Gastroesophageal sphincter (tissue), 4 donors: ENCODE measurements around the gene VTCN1. TPM values are rescaled to one million over a fixed set of nuclear protein-coding genes. Genes with fewer than 3 reads are reported as not detected.

Experiments used
- ATAC-seq: fragments of 150-250 bp; one replicate; pipeline ENCODE4 v1.9.1; 2016; ENCODE audit warnings: mild to moderate bottlenecking, moderate library complexity
- H3K27ac ChIP-seq, 4 donors: fragments of 200-600 bp; sonication (generic) in 3 of 4; 1 replicate in 3 of 4; 2 replicates in 1 of 4; pipeline ENCODE4 v1.5.1; 2016 to 2019
- H3K27me3 ChIP-seq: fragments of 200-600 bp; sonication (generic); one replicate; pipeline ENCODE4 v1.5.1; 2019
- H3K36me3 ChIP-seq, 2 donors: fragments of 200-600 bp; sonication (generic); one replicate each; pipeline ENCODE4 v1.5.1; 2019; ENCODE audit warnings: control low read depth in 1 of 2
- H3K4me1 ChIP-seq, 3 donors: fragments of 200-600 bp; sonication (generic); 1 replicate in 2 of 3; 2 replicates in 1 of 3; pipeline ENCODE4 v1.5.1; 2016 to 2019; ENCODE audit warnings: control low read depth in 2 of 3
- H3K4me3 ChIP-seq, 2 donors: fragments of 200-600 bp; sonication (generic); one replicate each; pipeline ENCODE4 v1.5.1; 2019; ENCODE audit warnings: mild to moderate bottlenecking in 1 of 2, moderate library complexity in 1 of 2
- H3K9me3 ChIP-seq, 3 donors: fragments of 200-600 bp; sonication (generic); one replicate each; pipeline ENCODE4 v1.5.1; 2017 to 2019; ENCODE audit warnings: control low read depth in 2 of 3
- CTCF ChIP-seq, 4 experiments: fragments of 200-600 bp in 2 of 4; fragments of 450-650 bp in 2 of 4; sonication (generic) in 1 of 4; IDR thresholded peaks; one replicate each; pipeline ENCODE4 v1.5.1; 2017 to 2019; ENCODE audit warnings: antibody characterized with exemption in 4 of 4, mild to moderate bottlenecking in 2 of 4, moderate library complexity in 2 of 4
- EP300 ChIP-seq: sonication (generic); formaldehyde crosslinking; IDR thresholded peaks from one replicate; pipeline ENCODE4 v1.6.1; 2017; ENCODE audit warnings: antibody characterized with exemption, mild to moderate bottlenecking
- POLR2A ChIP-seq, 2 donors: fragments of 450-650 bp; IDR thresholded peaks; one replicate each; pipeline ENCODE4 v1.6.1; 2017; ENCODE audit warnings: antibody characterized with exemption in 2 of 2, mild to moderate bottlenecking in 2 of 2, moderate library complexity in 1 of 2
- POLR2AphosphoS5 ChIP-seq: sonication (generic); formaldehyde crosslinking; IDR thresholded peaks from one replicate; pipeline ENCODE4 v1.6.1; 2017; ENCODE audit warnings: antibody characterized with exemption
- whole genome bisulfite sequencing, 2 donors: methylation state at CpG; one replicate each; pipeline ENCODE4 v1.1.5; 2018; ENCODE audit warnings: low coverage in 1 of 2; 5-methylcytosine and 5-hydroxymethylcytosine counted together
- total RNA-seq, 4 donors: library from RNA; depleted of rRNA; stranded (reverse); fragments of >200 nt; gene quantifications; one replicate each; pipeline ENCODE4 v1.1.0, GENCODE V29; 2016

The VTCN1 gene
- total RNA-seq, 4 donors from 2014 or later, result 2.1 TPM; not detected in 3

GRCh38 chr1:117146575-117147340 lies 64.0 kb downstream of the VTCN1 start:
- Histone ChIP-seq H3K4me3 (no peak overlapping the region), H3K27me3 (peaks cover 8% of the 10 kb centered on the region), H3K4me1 (no peaks in the 10 kb centered on the region), H3K27ac (no peak overlapping the region), H3K9me3 (no peaks in the 10 kb centered on the region), H3K36me3 (no peaks in the 10 kb centered on the region)
- 51 to 65% methylated on average over 4 to 8 of the region's 8 CpGs for WGBS, 2 donors
- no peak for ATAC-seq
- TF ChIP-seq POLR2A (IDR thresholded peaks at IDR 0.05) (no peak), CTCF (IDR thresholded peaks at IDR 0.05) (no peak), POLR2AphosphoS5 (no peak), EP300 (no peak)

DNA sequence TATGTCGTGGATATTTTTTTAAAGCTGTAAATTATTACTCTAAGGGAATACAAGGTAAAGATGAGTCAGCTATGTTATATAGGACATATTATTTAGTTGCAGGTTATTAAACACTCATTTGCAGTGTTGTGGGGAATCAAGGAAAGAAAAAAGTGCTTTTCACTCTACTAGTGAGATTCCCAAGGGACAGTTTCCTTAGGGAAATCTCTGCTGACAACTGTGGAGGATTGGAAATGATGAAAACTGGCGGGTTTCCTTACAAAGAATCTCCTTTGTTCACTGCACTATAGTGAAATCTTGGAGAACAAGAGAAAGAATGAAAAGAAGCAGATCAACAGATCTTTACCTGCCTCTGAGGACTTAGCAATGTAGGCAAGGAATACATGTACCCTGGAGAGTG lies 64.7 kb downstream of the VTCN1 start:
- WGBS, 2 donors, result 59 to 100% methylated on average over 2 of the region's 2 CpGs
- H3K9me3 ChIP-seq, result no peaks in the 10 kb centered on the region
- peaks cover 8% of the 10 kb centered on the region for H3K27me3 ChIP-seq
- no peak for ATAC-seq
- TF ChIP-seq CTCF (IDR thresholded peaks at IDR 0.05), result no peak
- no peak for TF ChIP-seq POLR2AphosphoS5
- no peak for TF ChIP-seq EP300
- TF ChIP-seq POLR2A (IDR thresholded peaks at IDR 0.05), result no peak
- H3K4me1 ChIP-seq, result no peaks in the 10 kb centered on the region
- H3K36me3 ChIP-seq, result no peaks in the 10 kb centered on the region
- H3K27ac ChIP-seq, result no peak overlapping the region
- no peak overlapping the region for H3K4me3 ChIP-seq

GRCh38 chr1:117143871-117144270 lies 66.9 kb downstream of the VTCN1 start:
- Histone ChIP-seq H3K27ac (no peak overlapping the region), H3K36me3 (no peaks in the 10 kb centered on the region), H3K9me3 (no peaks in the 10 kb centered on the region), H3K4me3 (no peak overlapping the region), H3K27me3 (peaks cover 8% of the 10 kb centered on the region), H3K4me1 (no peaks in the 10 kb centered on the region)
- no peak for ATAC-seq
- TF ChIP-seq POLR2AphosphoS5, result no peak
- TF ChIP-seq CTCF (IDR thresholded peaks at IDR 0.05), result no peak
- TF ChIP-seq POLR2A (IDR thresholded peaks at IDR 0.05), result no peak
- TF ChIP-seq EP300, result no peak
- 82% methylated on average over 2 of the region's 3 CpGs; no CpG with 5 or more reads in 1 of the 2 donors for WGBS, 2 donors

- ATAC-seq, result no peak
- Histone ChIP-seq H3K4me1 (no peaks in the 10 kb centered on the region), H3K36me3 (no peaks in the 10 kb centered on the region), H3K4me3 (no peak overlapping the region), H3K27me3 (peaks cover 8% of the 10 kb centered on the region), H3K27ac (no peak overlapping the region), H3K9me3 (no peaks in the 10 kb centered on the region)
- no peak for TF ChIP-seq EP300
- TF ChIP-seq POLR2A (IDR thresholded peaks at IDR 0.05), result no peak
- no peak for TF ChIP-seq POLR2AphosphoS5
- TF ChIP-seq CTCF (IDR thresholded peaks at IDR 0.05), result no peak
Measured at GRCh38 chr1:117143172-117143571, 67.6 kb downstream of the VTCN1 start.

- no peak for ATAC-seq
Measured at GRCh38 chr1:117142200-117142599, 68.5 kb downstream of the VTCN1 start.

More at GRCh38 chr1:117142200-117142599, 68.5 kb downstream of the VTCN1 start:
- peaks cover 8% of the 10 kb centered on the region for H3K27me3 ChIP-seq
- no peaks in the 10 kb centered on the region for H3K4me1 ChIP-seq
- H3K4me3 ChIP-seq, result no peak overlapping the region
- H3K27ac ChIP-seq, result no peak overlapping the region
- no peak for TF ChIP-seq CTCF (IDR thresholded peaks at IDR 0.05)
- no peak for TF ChIP-seq EP300
- TF ChIP-seq POLR2A (IDR thresholded peaks at IDR 0.05), result no peak
- TF ChIP-seq POLR2AphosphoS5, result no peak
- H3K9me3 ChIP-seq, result no peaks in the 10 kb centered on the region
- WGBS, 2 donors, result 47 to 83% methylated on average over 2 of the region's 2 CpGs
- H3K36me3 ChIP-seq, result no peaks in the 10 kb centered on the region
